HG02981 (cell line): Measurements from ENCODE around the gene ANO1.

Experiments used
- ATAC-seq: cut with Tn5 transposase; IDR thresholded peaks from one replicate; pipeline ENCODE4 v1.9.1; 2021; ENCODE audit warnings: mild to moderate bottlenecking, moderate library complexity; ENCODE audit not compliant: unreplicated experiment

ANO1 gene

GRCh38 chr11:70233511-70233934 lies 155.4 kb downstream of the ANO1 start:
- no peak for ATAC-seq

DNA sequence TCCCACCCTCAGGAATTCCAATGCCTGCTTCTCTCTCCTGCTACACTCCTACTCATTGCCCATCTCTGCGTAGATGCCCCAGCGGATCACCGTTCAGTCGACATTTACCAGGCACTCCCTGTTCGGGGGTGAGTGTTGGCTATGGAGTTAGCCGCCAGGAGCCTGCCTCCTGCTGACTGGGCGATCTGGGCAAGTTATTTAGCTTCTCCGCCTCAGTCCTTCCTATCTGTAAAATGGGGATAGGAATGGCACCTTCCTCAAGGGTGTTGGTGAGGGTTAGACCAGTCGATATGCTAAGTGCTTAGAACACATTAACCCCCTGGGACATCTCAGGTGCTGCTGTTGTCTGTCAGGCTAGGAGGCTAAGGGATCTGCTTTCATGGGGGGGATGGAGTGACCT lies 155.8 kb downstream of the ANO1 start:
- ATAC-seq = no peak
